Heart left ventricle (tissue), 16 donors: ENCODE measurements around the gene CCDC172. TPM values are rescaled to one million over a fixed set of nuclear protein-coding genes. Genes with fewer than 3 reads are reported as not detected.

ENCODE experiments used
- ATAC-seq, 4 donors: fragments of 200-7000 bp; cut with Tn5 transposase; one replicate each; pipeline ENCODE4 v1.9.1; 2020 to 2022; ENCODE audit warnings: moderate library complexity in 4 of 4, mild to moderate bottlenecking in 3 of 4, moderate number of reproducible peaks in 1 of 4
- DNase-seq, 5 donors: peaks; one replicate each; pipeline ENCODE4 v3.0.0-alpha.2; 2020
- H3K27ac ChIP-seq, 12 donors: fragments of 200-600 bp; sonication (generic) in 4 of 12; one replicate each; pipeline versions ENCODE4 v1.5.0 to v1.8.0; 2016 to 2022; ENCODE audit warnings: mild to moderate bottlenecking in 2 of 12
- H3K27me3 ChIP-seq, 9 donors: fragments of 200-600 bp; sonication (generic) in 2 of 9; one replicate each; pipeline versions ENCODE4 v1.5.1 to v1.8.0; 2016 to 2022; ENCODE audit warnings: mild to moderate bottlenecking in 3 of 9
- H3K36me3 ChIP-seq, 9 donors: fragments of 200-600 bp; sonication (generic) in 2 of 9; one replicate each; pipeline versions ENCODE4 v1.5.0 to v1.8.0; 2018 to 2022; ENCODE audit warnings: mild to moderate bottlenecking in 2 of 9
- H3K4me1 ChIP-seq, 12 donors: fragments of 200-600 bp; sonication (generic) in 4 of 12; one replicate each; pipeline versions ENCODE4 v1.5.0 to v1.8.0; 2016 to 2022; ENCODE audit warnings: mild to moderate bottlenecking in 3 of 12
- H3K4me3 ChIP-seq, 12 donors: fragments of 200-600 bp; sonication (generic) in 4 of 12; one replicate each; pipeline versions ENCODE4 v1.5.0 to v1.8.0; 2017 to 2022; ENCODE audit warnings: mild to moderate bottlenecking in 9 of 12, moderate library complexity in 4 of 12
- H3K9me3 ChIP-seq, 12 donors: fragments of 200-600 bp; sonication (generic) in 4 of 12; one replicate each; pipeline versions ENCODE4 v1.5.0 to v1.8.0; 2016 to 2022; ENCODE audit warnings: mild to moderate bottlenecking in 1 of 12
- POLR2A ChIP-seq, 2 donors: fragments of 450-650 bp; IDR thresholded peaks; one replicate each; pipeline ENCODE4 v1.6.1; 2017; ENCODE audit warnings: antibody characterized with exemption in 2 of 2, mild to moderate bottlenecking in 2 of 2, moderate library complexity in 2 of 2
- WGBS, 4 donors: extraction: QIAGEN DNeasy Blood & Tissue Kit in 2 of 4; methylation state at CpG; one replicate each; pipeline versions ENCODE4 v1.1.5 to v1.1.7; 2013 to 2018; 5-methylcytosine and 5-hydroxymethylcytosine counted together
- intact Hi-C, 10 donors: fragments of 100-400 bp; cut with DNase I; formaldehyde crosslinking; loops; one replicate each; pipeline versions ENCODE4 v1.11.1 to v1.14.2; 2022
- polyA plus RNA-seq, 2 donors: library from polyadenylated mRNA; stranded (reverse); fragments of 200-250 nt; gene quantifications; one replicate each; pipeline ENCODE4 v1.2.3, GENCODE V29; 2013
- total RNA-seq, 9 donors: library from RNA; depleted of rRNA in 2 of 9; stranded (reverse); fragments of >200 nt in 2 of 9; fragmentation: NEBNext Ultra II Directional in 3 of 9; extraction: Animal tissue kit (Norgen Biotek cat#: 25700) in 3 of 9; gene quantifications; one replicate each; pipeline versions ENCODE4 v1.1.0 to v1.2.4, GENCODE V29; 2016 to 2023
- TF ChIP-seq, protein P1 (sequence below), 12 donors: fragments of 200-600 bp; sonication (generic) in 4 of 12; IDR thresholded peaks; one replicate each; pipeline versions ENCODE4 v1.5.0 to v1.8.0; 2018 to 2022; ENCODE audit warnings: antibody characterized with exemption in 12 of 12, mild to moderate bottlenecking in 5 of 12
- donor health status: ischemic (EF 13 %, LVEDD 7.1; RV severe dilation, severe dysfunction).
- donor health status: healthy with polysubstance abuse.
- donor health status: DM: no; HTN: yes; CAD: no.
- donor health status: DM: no; HTN: no; CAD: no.
- donor health status: ischemic (EF 25% LVEDD 6.9; RV normal size, moderate dysfunction).
- donor health status: ischemic (EF 25% LVEDD 5.7; RV mildly dilated, moderate dysfunction).
- donor health status: healthy.
- donor health status: DM: yes; HTN: yes; CAD: no.
- donor health status: ischemic (EF 35%, LVEDD 5.7; RV mildly dilated, moderate dysfunction).
- donor health status: nonischemic (EF 11% LVEDD 7.7; RV severe dilation, severe dysfunction).
- donor health status: DM: yes; HTN: yes; CAD: no.
- donor health status: PGD.
- donor health status: ischemic (EF 29% LVEDD 5.4; RV normal size, mild dysfunction).
- donor health status: nonischemic (EF 23%, LVEDD 6.1; RV moderate dilation, normal function).

CCDC172 gene
- total and polyA plus RNA-seq, 11 donors, result not detected

DNA sequence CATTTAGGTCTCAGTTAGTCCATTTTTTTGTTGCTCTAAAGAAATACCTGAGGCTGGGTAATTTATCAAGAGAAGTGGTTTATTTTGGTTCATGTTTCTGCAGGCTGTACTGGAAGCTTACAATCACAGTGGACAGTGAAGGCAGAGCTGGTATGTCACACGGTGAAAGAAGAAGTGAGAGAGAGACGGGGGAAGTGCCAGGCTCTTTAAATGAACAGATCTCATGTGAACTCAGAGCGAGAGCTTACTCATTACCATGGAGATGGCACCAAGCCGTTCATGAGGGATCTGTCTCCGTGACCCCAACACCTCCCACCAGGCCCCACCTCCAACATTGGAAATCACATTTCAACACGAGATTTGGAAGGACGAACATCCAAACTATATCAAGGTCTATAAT is 84.5 kb downstream of the CCDC172 start:
- H3K4me1 ChIP-seq, result no peaks in the 10 kb centered on the region
- H3K9me3 ChIP-seq, result no peaks in the 10 kb centered on the region
- no peak overlapping the region for H3K27ac ChIP-seq
- no peak overlapping the region for H3K4me3 ChIP-seq
- no peak for DNase-seq
- no peak for TF ChIP-seq POLR2A (IDR thresholded peaks at IDR 0.05)
- TF ChIP-seq, protein P1, sequence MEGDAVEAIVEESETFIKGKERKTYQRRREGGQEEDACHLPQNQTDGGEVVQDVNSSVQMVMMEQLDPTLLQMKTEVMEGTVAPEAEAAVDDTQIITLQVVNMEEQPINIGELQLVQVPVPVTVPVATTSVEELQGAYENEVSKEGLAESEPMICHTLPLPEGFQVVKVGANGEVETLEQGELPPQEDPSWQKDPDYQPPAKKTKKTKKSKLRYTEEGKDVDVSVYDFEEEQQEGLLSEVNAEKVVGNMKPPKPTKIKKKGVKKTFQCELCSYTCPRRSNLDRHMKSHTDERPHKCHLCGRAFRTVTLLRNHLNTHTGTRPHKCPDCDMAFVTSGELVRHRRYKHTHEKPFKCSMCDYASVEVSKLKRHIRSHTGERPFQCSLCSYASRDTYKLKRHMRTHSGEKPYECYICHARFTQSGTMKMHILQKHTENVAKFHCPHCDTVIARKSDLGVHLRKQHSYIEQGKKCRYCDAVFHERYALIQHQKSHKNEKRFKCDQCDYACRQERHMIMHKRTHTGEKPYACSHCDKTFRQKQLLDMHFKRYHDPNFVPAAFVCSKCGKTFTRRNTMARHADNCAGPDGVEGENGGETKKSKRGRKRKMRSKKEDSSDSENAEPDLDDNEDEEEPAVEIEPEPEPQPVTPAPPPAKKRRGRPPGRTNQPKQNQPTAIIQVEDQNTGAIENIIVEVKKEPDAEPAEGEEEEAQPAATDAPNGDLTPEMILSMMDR (IDR thresholded peaks at IDR 0.05), result no peak
- WGBS, 4 donors, result 32 to 37% (median 33%) methylated on average over 7 of the region's 7 CpGs
- peaks cover 0 to 3% (median 0%) of the 10 kb centered on the region in 9 donors for H3K27me3 ChIP-seq
- intact Hi-C loops, result no loop called here
- no peaks in the 10 kb centered on the region for H3K36me3 ChIP-seq
- no peak for ATAC-seq

DNA sequence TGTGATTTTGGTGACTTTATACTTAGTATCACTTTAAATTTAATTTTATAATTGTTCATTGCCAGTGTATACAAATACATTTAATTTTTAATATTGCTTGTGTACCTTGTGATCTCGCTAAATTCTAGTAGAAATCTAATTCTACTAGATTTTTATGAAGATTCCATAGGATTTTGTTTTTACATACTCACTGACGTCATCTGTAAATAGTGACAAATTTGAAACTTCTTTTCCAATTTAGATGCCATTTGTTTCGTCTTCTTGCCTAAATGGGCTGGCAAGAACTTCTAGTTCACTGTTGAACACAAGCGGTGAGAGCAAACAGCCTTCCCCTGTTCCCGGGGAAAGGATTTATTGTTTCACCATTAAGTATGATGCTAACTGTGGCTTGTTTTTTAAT is 86.1 kb downstream of the CCDC172 start:
- 77 to 86% (median 82%) methylated on average over 5 of the region's 5 CpGs for WGBS, 4 donors
- Histone ChIP-seq H3K4me3 (no peak overlapping the region), H3K9me3 (no peaks in the 10 kb centered on the region), H3K27ac (no peak overlapping the region), H3K4me1 (no peaks in the 10 kb centered on the region), H3K36me3 (no peaks in the 10 kb centered on the region), H3K27me3 (peaks cover 0 to 8% (median 0%) of the 10 kb centered on the region in 9 donors)
- no peak for DNase-seq
- intact Hi-C loops, result no loop called here
- TF ChIP-seq POLR2A (IDR thresholded peaks at IDR 0.05), result no peak
- TF ChIP-seq, protein P1 (IDR thresholded peaks at IDR 0.05), result no peak
- no peak for ATAC-seq

DNA sequence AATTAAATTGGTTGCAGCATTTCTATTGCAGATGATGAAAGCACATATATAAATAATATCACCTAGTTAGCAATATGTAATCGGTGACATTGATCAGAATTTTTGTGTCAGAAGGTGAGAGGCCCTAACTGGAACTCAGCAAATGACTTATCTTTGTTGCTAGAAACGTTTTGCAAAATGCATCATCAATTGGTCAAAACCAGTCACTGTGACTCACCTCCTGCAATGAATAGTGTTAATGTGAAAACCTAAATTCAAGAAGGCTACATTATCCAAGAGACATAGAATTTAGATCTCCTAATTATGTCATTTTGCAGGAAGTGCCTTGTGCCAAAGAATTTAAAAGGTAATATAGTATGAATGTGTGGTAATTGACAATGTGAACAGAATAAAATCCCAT is 93.6 kb downstream of the CCDC172 start:
- no peak overlapping the region for H3K4me3 ChIP-seq
- intact Hi-C loops, result no loop called here
- ATAC-seq (no peak), DNase-seq (no peak)
- H3K36me3 ChIP-seq, result no peaks in the 10 kb centered on the region
- no peak overlapping the region for H3K27ac ChIP-seq
- TF ChIP-seq POLR2A (IDR thresholded peaks at IDR 0.05), result no peak
- TF ChIP-seq, protein P1 (IDR thresholded peaks at IDR 0.05), result no peak
- H3K9me3 ChIP-seq, result no peaks in the 10 kb centered on the region
- no peaks in the 10 kb centered on the region for H3K4me1 ChIP-seq
- peaks cover 0 to 8% (median 0%) of the 10 kb centered on the region in 9 donors for H3K27me3 ChIP-seq
- 42 to 66% (median 61%) methylated on average over 2 of the region's 2 CpGs for WGBS, 4 donors

DNA sequence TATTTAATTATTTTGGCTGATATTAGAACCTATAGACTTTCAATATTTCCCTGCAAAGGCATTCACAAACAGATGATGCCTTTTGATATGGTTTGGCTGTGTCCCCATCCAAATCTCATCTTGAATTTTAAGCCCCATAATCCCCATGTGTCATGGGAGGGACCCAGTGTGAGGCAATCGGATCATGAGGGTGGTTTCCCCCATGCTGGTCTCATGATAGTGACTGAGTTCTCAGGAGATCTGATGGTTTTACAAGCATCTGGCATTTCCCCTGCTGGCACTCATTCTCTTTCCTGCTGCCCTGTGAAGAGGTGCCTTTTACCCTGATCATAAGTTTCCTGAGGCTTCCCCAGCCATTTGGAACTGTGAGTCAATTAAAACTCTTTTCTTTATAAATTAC is 94.1 kb downstream of the CCDC172 start:
- ATAC-seq (no peak), DNase-seq (no peak)
- TF ChIP-seq, protein P1 (IDR thresholded peaks at IDR 0.05), result no peak
- no peak for TF ChIP-seq POLR2A (IDR thresholded peaks at IDR 0.05)
- no peaks in the 10 kb centered on the region for H3K36me3 ChIP-seq
- H3K4me1 ChIP-seq, result no peaks in the 10 kb centered on the region
- H3K9me3 ChIP-seq, result no peaks in the 10 kb centered on the region
- WGBS, 4 donors, result 42 to 67% (median 55%) methylated on average over 1 of the region's 1 CpG
- intact Hi-C loops, result no loop called here
- peaks cover 0 to 5% (median 0%) of the 10 kb centered on the region in 9 donors for H3K27me3 ChIP-seq
- no peak overlapping the region for H3K4me3 ChIP-seq
- no peak overlapping the region for H3K27ac ChIP-seq
